RWPE1 (cell line): ENCODE data around the gene MIF4GD.

Experiments used
- CTCF ChIA-PET: fragments of 350-600 bp; sonication (Branson Sonifier 250); formaldehyde crosslinking; extraction: SDS; loops from one replicate; lab custom pipeline; 2021; lab: Yijun Ruan, JAX
- POLR2A ChIA-PET: fragments of 400-600 bp; formaldehyde crosslinking; extraction: SDS; loops from one replicate; lab custom pipeline; 2020; ENCODE audit warnings: antibody characterized with exemption; ENCODE audit not compliant: low non-redundant PET; lab: Yijun Ruan, JAX
- DNase-seq: peaks from one replicate; pipeline ENCODE4 v3.0.0; 2012; ENCODE audit warnings: low spot score
- H3K27ac ChIP-seq: fragments of 450-650 bp; 2 replicates; pipeline ENCODE4 v1.5.1; 2017
- TF ChIP-seq, protein P1 (sequence below): fragments of 450-650 bp; conservative IDR thresholded peaks from 2 replicates; pipeline ENCODE4 v1.5.1; 2017; ENCODE audit warnings: low read depth, mild to moderate bottlenecking

The MIF4GD gene

DNA sequence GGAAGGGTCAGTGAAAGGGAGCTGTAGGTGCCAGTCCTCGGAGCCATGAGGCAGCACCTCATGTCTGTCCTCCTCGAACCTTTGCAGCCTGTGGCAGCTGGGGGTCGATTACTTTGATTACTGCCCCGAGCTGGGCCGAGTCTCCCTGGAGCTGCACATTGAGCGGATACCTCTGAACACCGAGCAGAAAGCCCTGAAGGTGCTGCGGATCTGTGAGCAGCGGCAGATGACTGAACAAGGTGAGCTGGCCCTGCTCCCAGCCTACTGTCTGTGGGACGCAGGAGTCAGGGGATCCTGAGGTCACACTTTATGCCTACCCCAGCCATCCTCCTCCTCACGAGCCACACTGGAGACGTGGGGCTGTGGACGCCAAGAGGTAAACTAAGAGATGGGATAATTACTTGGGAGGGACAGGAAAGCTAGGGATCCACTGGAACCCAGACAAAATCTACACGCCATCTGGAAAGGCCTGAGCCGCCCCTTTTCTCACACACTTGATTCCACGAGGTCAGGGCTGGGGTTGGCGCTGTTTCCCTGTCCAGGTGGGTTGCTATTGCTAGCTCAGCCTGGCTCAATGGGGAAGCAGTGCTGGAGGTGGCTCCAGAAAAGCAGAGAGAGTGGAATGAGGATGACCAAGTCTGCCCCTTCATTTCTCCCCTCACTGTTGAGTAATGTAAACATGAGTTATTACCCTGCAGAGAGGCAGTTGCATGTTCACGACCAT, 39.1 kb downstream of the MIF4GD start:
- no peak for DNase-seq
- peak overlapping the region; percentile 15 for H3K27ac ChIP-seq
- ChIA-PET POLR2A (no interaction called here), CTCF (interaction anchor here (0.7 kb wide), 1 partner anchor 853 kb away, joined by 3 read pairs; no protein-coding TSS in a partner anchor)
- TF ChIP-seq, protein P1, sequence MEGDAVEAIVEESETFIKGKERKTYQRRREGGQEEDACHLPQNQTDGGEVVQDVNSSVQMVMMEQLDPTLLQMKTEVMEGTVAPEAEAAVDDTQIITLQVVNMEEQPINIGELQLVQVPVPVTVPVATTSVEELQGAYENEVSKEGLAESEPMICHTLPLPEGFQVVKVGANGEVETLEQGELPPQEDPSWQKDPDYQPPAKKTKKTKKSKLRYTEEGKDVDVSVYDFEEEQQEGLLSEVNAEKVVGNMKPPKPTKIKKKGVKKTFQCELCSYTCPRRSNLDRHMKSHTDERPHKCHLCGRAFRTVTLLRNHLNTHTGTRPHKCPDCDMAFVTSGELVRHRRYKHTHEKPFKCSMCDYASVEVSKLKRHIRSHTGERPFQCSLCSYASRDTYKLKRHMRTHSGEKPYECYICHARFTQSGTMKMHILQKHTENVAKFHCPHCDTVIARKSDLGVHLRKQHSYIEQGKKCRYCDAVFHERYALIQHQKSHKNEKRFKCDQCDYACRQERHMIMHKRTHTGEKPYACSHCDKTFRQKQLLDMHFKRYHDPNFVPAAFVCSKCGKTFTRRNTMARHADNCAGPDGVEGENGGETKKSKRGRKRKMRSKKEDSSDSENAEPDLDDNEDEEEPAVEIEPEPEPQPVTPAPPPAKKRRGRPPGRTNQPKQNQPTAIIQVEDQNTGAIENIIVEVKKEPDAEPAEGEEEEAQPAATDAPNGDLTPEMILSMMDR, result no peak

DNA sequence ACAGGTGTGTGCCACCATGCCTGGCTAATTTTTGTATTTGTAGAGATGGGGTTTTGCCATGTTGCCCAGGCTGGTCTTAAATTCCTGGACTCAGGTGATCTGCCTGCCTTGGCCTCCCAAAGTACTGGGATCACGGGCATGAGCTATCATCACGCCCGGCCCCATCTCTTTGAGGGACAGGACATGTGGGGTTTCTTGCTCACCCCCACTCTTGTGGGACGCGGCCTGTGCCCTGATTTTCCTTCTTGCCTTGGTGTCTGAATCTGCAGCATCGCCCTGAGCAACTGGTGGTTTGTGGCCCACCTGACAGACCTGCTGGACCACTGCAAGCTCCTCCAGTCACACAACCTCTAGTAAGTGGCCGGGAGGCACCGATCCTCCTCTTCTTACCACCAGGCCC, 40.0 kb downstream of the MIF4GD start:
- POLR2A ChIA-PET, result interaction anchor here (0.6 kb wide), 1 partner anchor 9 kb away, joined by 3 read pairs; no protein-coding TSS in a partner anchor
- CTCF ChIA-PET, result no interaction called here
- no peak for DNase-seq
- TF ChIP-seq, protein P1, result no peak
- peak overlapping the region; percentile 15 for H3K27ac ChIP-seq

DNA sequence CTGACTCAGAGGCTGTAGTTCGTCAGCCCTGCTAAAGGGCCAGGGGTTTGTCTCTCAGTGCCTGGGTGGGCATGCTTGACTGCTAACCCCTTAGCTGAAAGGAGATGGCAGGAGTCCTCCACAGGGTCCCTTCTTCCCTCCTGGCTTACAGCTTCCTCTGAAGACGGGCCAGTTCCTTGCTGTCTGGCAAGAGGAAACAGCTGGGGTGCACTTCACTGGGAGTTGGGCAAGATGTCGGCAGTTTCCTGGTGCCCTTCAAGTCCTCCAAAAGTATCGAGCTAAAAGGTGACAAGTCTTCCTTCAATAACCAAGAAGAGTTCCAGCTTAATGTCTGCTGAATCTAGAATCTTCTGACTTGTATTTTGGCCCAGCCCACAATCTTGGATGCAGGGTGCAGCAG, 42.2 kb downstream of the MIF4GD start:
- H3K27ac ChIP-seq, result peak overlapping the region; percentile 39; the same call in 1 of the 2 replicates
- POLR2A ChIA-PET, result no interaction called here
- CTCF ChIA-PET, result interaction anchor here (0.5 to 1.1 kb wide), 2 partner anchors 92 to 115 kb away, joined by 3 read pairs; no protein-coding TSS in a partner anchor
- DNase-seq, result no peak
- TF ChIP-seq, protein P1, result no peak

DNA sequence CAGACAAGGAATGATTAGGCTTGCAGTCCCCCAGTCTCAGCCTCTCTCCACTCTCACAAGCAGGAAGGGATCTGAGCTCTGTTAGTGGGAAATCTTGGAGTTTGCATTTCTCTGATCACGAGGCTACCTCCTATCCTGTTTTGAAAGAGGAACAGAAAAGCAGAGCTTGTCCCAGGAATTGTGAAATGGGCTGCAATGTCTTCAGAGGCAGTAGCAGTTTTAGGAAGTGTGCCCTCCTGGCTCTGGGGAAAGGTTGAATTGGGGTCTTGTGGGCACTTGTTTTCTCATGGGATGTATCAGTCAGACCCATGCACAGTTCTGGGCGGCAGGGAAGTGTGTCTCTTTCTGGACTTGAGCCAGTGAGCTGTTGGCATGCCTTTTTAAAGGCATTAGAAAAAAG, 42.7 kb downstream of the MIF4GD start:
- ChIA-PET CTCF (interaction anchor here (0.5 to 1.1 kb wide), 2 partner anchors 82 to 114 kb away, joined by 3 to 4 read pairs; no protein-coding TSS in a partner anchor), POLR2A (no interaction called here)
- TF ChIP-seq, protein P1, result no peak
- peak overlapping the region; percentile 39; the same call in 1 of the 2 replicates for H3K27ac ChIP-seq
- no peak for DNase-seq

DNA sequence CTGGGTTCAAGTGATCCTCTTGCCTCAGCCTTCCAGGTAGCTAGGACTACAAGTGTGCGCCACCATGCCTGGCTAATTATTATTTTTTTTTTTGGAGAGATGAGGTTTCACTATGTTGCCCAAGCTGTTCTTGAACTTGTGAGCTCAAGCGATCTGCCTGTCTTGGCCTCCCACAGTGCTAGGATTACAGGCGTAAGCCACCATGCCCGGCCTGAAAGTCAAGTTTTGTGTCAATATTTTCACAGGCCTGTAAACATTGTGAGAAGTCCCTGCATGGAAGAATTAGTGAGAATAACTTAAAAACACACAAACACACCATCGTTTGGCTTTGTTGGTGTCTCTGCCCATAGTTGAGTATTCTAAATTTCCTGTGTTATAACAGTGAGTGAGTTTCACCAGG, 43.3 kb downstream of the MIF4GD start:
- TF ChIP-seq, protein P1, result no peak
- ChIA-PET CTCF (interaction anchor here (0.5 kb wide), 1 partner anchor 82 kb away, joined by 4 read pairs; no protein-coding TSS in a partner anchor), POLR2A (no interaction called here)
- DNase-seq, result no peak
- H3K27ac ChIP-seq, result no peak overlapping the region

DNA sequence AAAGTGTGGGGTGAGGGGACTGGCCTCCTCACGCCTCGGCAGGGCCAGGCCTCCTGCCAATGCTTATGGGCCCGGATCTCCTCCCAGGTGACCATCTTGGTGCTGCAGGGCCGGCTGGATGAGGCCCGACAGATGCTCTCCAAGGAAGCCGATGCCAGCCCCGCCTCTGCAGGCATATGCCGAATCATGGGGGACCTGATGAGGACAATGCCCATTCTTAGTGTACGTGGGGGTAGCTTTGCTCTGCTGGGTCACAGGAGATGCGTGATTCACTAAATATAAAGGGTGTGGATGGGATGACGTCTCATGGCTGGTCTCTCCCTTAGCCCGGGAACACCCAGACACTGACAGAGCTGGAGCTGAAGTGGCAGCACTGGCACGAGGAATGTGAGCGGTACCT, 46.0 kb downstream of the MIF4GD start:
- no peak for DNase-seq
- TF ChIP-seq, protein P1, result no peak
- ChIA-PET POLR2A (no interaction called here), CTCF (no interaction called here)
- H3K27ac ChIP-seq, result peak overlapping the region; percentile 18
